HG02588 (cell line): ENCODE data around the gene ARID1B.
A peak's percentile ranks its signal among the peaks of the same experiment; 100 is the strongest.

Experiments
- ATAC-seq: cut with Tn5 transposase; IDR thresholded peaks from one replicate; pipeline ENCODE4 v1.9.1; 2021; ENCODE audit warnings: mild to moderate bottlenecking, moderate library complexity; ENCODE audit not compliant: unreplicated experiment

The ARID1B gene

GRCh38 chr6:156773935-156774852 is 3.0 kb upstream of the ARID1B start:
- no peak for ATAC-seq

GRCh38 chr6:156774863-156775405 is 2.2 kb upstream of the ARID1B start:
- ATAC-seq, result no peak

- no peak for ATAC-seq
These were observed 1.5 kb upstream of the ARID1B start for GRCh38 chr6:156775717-156776116.

- ATAC-seq, result no peak
These were observed 723 bp upstream of the ARID1B start for GRCh38 chr6:156776470-156776839.

GRCh38 chr6:156777577-156778453 is 637 bp downstream of the ARID1B start:
- ATAC-seq, result peak; percentile 18

GRCh38 chr6:156778454-156779205 is 1.5 kb downstream of the ARID1B start:
- ATAC-seq, result peak; percentile 6

- peak; percentile 17 for ATAC-seq
These were observed 2.3 kb downstream of the ARID1B start for GRCh38 chr6:156779206-156780094.

- peak; percentile 41 for ATAC-seq
These were observed 3.0 kb downstream of the ARID1B start for GRCh38 chr6:156780102-156780641.

GRCh38 chr6:156780962-156781853 is 4.0 kb downstream of the ARID1B start:
- ATAC-seq, result no peak

- ATAC-seq, result no peak
These were observed 4.9 kb downstream of the ARID1B start for GRCh38 chr6:156781861-156782631.

GRCh38 chr6:156782691-156783320 is 5.6 kb downstream of the ARID1B start:
- no peak for ATAC-seq

GRCh38 chr6:156783958-156784357 is 6.8 kb downstream of the ARID1B start:
- no peak for ATAC-seq

GRCh38 chr6:156786652-156787051 is 9.5 kb downstream of the ARID1B start:
- ATAC-seq, result no peak

- ATAC-seq, result no peak
These were observed 10.7 kb downstream of the ARID1B start for GRCh38 chr6:156787569-156788492.

- no peak for ATAC-seq
These were observed 12.1 kb downstream of the ARID1B start for GRCh38 chr6:156789081-156789943.
